HAP-1 (cell line): ENCODE measurements around the gene PLXNC1.

Source experiments
- DNase-seq, 2 experiments: peaks; one replicate each; pipeline ENCODE4 v3.0.0-alpha.2; 2016 to 2020; ENCODE audit warnings: low spot score in 2 of 2
- H3K27me3 ChIP-seq: fragments of 250-450 bp; sonication (Bioruptor Pico); 2 replicates; pipeline ENCODE4 v1.5.1; 2020; ENCODE audit warnings: low read depth, mild to moderate bottlenecking, moderate library complexity
- H3K36me3 ChIP-seq: fragments of 250-450 bp; sonication (Bioruptor Pico); replicated peaks from 2 replicates; pipeline ENCODE4 v1.5.1; 2020; ENCODE audit warnings: mild to moderate bottlenecking
- H3K4me1 ChIP-seq: fragments of 250-450 bp; sonication (Bioruptor Pico); 2 replicates; pipeline ENCODE4 v1.5.1; 2020; ENCODE audit warnings: mild to moderate bottlenecking
- H3K4me3 ChIP-seq: fragments of 250-450 bp; sonication (Bioruptor Pico); 2 replicates; pipeline ENCODE4 v1.5.1; 2020; ENCODE audit warnings: mild to moderate bottlenecking, moderate library complexity
- H3K9me3 ChIP-seq: fragments of 250-450 bp; sonication (Bioruptor Pico); 2 replicates; pipeline ENCODE4 v1.5.1; 2020; ENCODE audit warnings: mild to moderate bottlenecking, moderate library complexity
- in situ Hi-C: fragments of 300-500 bp; cut with MboI; formaldehyde crosslinking; loops from 3 replicates; pipeline ENCODE4 v1.14.3; 2020; ENCODE audit warnings: low sequenced_read_pairs, inconsistent platforms, mixed read lengths

The PLXNC1 gene

GRCh38 chr12:94260717-94261116 lies 112.3 kb downstream of the PLXNC1 start:
- Histone ChIP-seq H3K27me3 (no peaks in the 10 kb centered on the region), H3K4me1 (peaks cover 21% of the 10 kb centered on the region), H3K9me3 (no peaks in the 10 kb centered on the region), H3K4me3 (no peak overlapping the region), H3K36me3 (peaks cover 9% of the 10 kb centered on the region; the same call in 1 of the 2 replicates)
- DNase-seq: no peak
- in situ Hi-C loops: no loop called here

GRCh38 chr12:94261119-94261518 lies 112.7 kb downstream of the PLXNC1 start:
- Histone ChIP-seq H3K9me3 (no peaks in the 10 kb centered on the region), H3K27me3 (no peaks in the 10 kb centered on the region), H3K36me3 (peaks cover 5% of the 10 kb centered on the region; the same call in 1 of the 2 replicates), H3K4me1 (peaks cover 21% of the 10 kb centered on the region), H3K4me3 (no peak overlapping the region)
- in situ Hi-C loops: no loop called here
- DNase-seq: peak; percentile 79 to 99

GRCh38 chr12:94261786-94262185 lies 113.4 kb downstream of the PLXNC1 start:
- Histone ChIP-seq H3K36me3 (0 out of 2 replicates have a peak, but pooled peaks cover 4% of the 10 kb centered on the region), H3K4me3 (no peak overlapping the region)
- in situ Hi-C loops: no loop called here

GRCh38 chr12:94262228-94263010 lies 114.0 kb downstream of the PLXNC1 start:
- 0 out of 2 replicates have a peak, but pooled peaks cover 4% of the 10 kb centered on the region for H3K36me3 ChIP-seq
- DNase-seq: peak in 1 of 2 experiments; percentile 37
- no peaks in the 10 kb centered on the region for H3K27me3 ChIP-seq
- peaks cover 29% of the 10 kb centered on the region for H3K4me1 ChIP-seq
- no peak overlapping the region for H3K4me3 ChIP-seq
- in situ Hi-C loops: no loop called here
- no peaks in the 10 kb centered on the region for H3K9me3 ChIP-seq

More at GRCh38 chr12:94261786-94262185, 113.4 kb downstream of the PLXNC1 start:
- Histone ChIP-seq H3K9me3 (no peaks in the 10 kb centered on the region), H3K4me1 (peaks cover 25% of the 10 kb centered on the region), H3K27me3 (no peaks in the 10 kb centered on the region)
- DNase-seq: no peak

- H3K9me3 ChIP-seq: no peaks in the 10 kb centered on the region
- DNase-seq: no peak
- peaks cover 37% of the 10 kb centered on the region for H3K4me1 ChIP-seq
- H3K4me3 ChIP-seq: no peak overlapping the region
- 0 out of 2 replicates have a peak, but pooled peaks cover 4% of the 10 kb centered on the region for H3K36me3 ChIP-seq
- in situ Hi-C loops: no loop called here
- H3K27me3 ChIP-seq: no peaks in the 10 kb centered on the region
Observed at GRCh38 chr12:94263011-94263811, 114.8 kb downstream of the PLXNC1 start.

- Histone ChIP-seq H3K9me3 (no peaks in the 10 kb centered on the region), H3K4me3 (no peak overlapping the region), H3K4me1 (peaks cover 38% of the 10 kb centered on the region), H3K27me3 (no peaks in the 10 kb centered on the region), H3K36me3 (0 out of 2 replicates have a peak, but pooled peaks cover 4% of the 10 kb centered on the region)
- no peak for DNase-seq
- in situ Hi-C loops: no loop called here
Observed at GRCh38 chr12:94263905-94264561, 115.7 kb downstream of the PLXNC1 start.

GRCh38 chr12:94264736-94265485 lies 116.5 kb downstream of the PLXNC1 start:
- no peak for DNase-seq
- in situ Hi-C loops: no loop called here
- Histone ChIP-seq H3K36me3 (0 out of 2 replicates have a peak, but pooled peaks cover 4% of the 10 kb centered on the region), H3K9me3 (no peaks in the 10 kb centered on the region), H3K27me3 (no peaks in the 10 kb centered on the region), H3K4me3 (no peak overlapping the region), H3K4me1 (peaks cover 38% of the 10 kb centered on the region)

GRCh38 chr12:94265539-94265938 lies 117.2 kb downstream of the PLXNC1 start:
- DNase-seq: no peak
- H3K36me3 ChIP-seq: 0 out of 2 replicates have a peak, but pooled peaks cover 3% of the 10 kb centered on the region
- peaks cover 36% of the 10 kb centered on the region for H3K4me1 ChIP-seq
- H3K9me3 ChIP-seq: no peaks in the 10 kb centered on the region
- in situ Hi-C loops: no loop called here
- H3K4me3 ChIP-seq: no peak overlapping the region
- no peaks in the 10 kb centered on the region for H3K27me3 ChIP-seq

- no peaks in the 10 kb centered on the region for H3K36me3 ChIP-seq
- H3K4me3 ChIP-seq: no peak overlapping the region
- no peak for DNase-seq
- in situ Hi-C loops: no loop called here
- peaks cover 32% of the 10 kb centered on the region for H3K4me1 ChIP-seq
- no peaks in the 10 kb centered on the region for H3K27me3 ChIP-seq
- H3K9me3 ChIP-seq: no peaks in the 10 kb centered on the region
Observed at GRCh38 chr12:94265966-94266745, 117.8 kb downstream of the PLXNC1 start.

- Histone ChIP-seq H3K4me1 (peaks cover 24% of the 10 kb centered on the region), H3K4me3 (no peak overlapping the region), H3K9me3 (no peaks in the 10 kb centered on the region), H3K27me3 (no peaks in the 10 kb centered on the region), H3K36me3 (no peaks in the 10 kb centered on the region)
- in situ Hi-C loops: no loop called here
- peak in 1 of 2 experiments; percentile 86 for DNase-seq
Observed at GRCh38 chr12:94266796-94267536, 118.6 kb downstream of the PLXNC1 start.

GRCh38 chr12:94267537-94267872 lies 119.1 kb downstream of the PLXNC1 start:
- H3K9me3 ChIP-seq: no peaks in the 10 kb centered on the region
- no peaks in the 10 kb centered on the region for H3K36me3 ChIP-seq
- DNase-seq: peak in 1 of 2 experiments; percentile 70
- no peak overlapping the region for H3K4me3 ChIP-seq
- in situ Hi-C loops: no loop called here
- H3K27me3 ChIP-seq: no peaks in the 10 kb centered on the region
- peaks cover 19% of the 10 kb centered on the region for H3K4me1 ChIP-seq

- Histone ChIP-seq H3K36me3 (no peaks in the 10 kb centered on the region), H3K9me3 (no peaks in the 10 kb centered on the region), H3K4me1 (peaks cover 17% of the 10 kb centered on the region), H3K27me3 (no peaks in the 10 kb centered on the region), H3K4me3 (no peak overlapping the region)
- DNase-seq: no peak
- in situ Hi-C loops: no loop called here
Observed at GRCh38 chr12:94267921-94268471, 119.6 kb downstream of the PLXNC1 start.
